ENCODE data around the gene DCAF15. TPM values are rescaled to one million over a fixed set of nuclear protein-coding genes. Genes with fewer than 3 reads are reported as not detected.

The DCAF15 gene
- total and polyA plus RNA-seq, 2 donors (not counting 3 experiments of a cell fraction or from before 2014, with no cell fraction given), result 41.9 to 42.4 TPM

DNA sequence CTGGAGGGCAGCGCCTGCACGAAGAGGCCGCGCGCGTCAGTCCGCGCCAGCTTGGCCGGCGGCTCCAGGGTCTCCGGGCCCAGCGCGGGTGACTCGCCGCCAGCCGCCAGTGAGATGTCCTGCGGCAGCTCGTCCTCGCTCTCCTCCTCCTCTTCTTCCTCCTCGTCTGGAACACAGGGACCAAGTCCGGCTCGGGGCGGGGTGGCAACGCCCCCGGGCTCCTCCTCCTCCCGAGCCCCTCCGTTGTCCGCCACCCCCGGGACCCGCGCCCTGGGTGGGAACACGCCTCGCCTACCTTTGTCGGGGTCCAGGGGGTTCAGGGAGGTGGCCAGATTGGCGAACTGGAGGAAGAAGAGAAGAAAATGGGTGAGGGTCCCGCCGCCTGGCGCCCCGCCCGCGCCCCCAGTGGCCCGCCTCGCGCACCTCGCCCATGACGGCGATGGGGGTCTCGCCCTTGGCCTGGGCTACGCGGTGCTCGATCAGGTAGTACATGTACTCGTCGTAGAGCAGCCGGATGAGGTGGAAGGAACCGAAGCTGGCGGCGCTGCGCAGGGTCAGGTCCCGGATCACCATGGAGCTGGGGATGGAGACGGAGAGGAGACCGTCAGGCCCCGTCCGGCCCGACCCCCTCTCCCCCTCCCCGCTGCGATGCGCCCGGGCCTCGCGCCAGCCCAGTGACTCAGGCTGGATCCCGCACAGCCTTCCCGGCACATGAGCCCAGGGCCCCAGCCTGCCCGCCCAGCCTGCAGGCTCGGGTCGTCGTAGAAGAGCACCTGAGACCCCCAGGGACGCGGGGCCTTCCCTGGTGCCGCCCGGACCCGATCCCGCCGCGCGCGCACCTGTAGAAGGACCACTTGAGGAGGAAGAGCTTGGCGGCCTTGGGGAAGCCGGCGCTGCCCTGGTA, 10.6 kb downstream of the DCAF15 start:
- Histone ChIP-seq H3K9me1 (replicated peaks; ENCODE audit: control insufficient read depth, extremely low read depth, insufficient read depth, low read length) (no peaks in the 10 kb centered on the region), H3K36me3 (ENCODE audit: control insufficient read depth in 2 of 2, extremely low read depth in 1 of 2, insufficient read depth in 2 of 2, low read length in 2 of 2) (peaks cover 11 to 31% of the 10 kb centered on the region in 2 experiments), H3K9me3 (replicated peaks; ENCODE audit: control insufficient read depth, insufficient read depth, low read length) (no peaks in the 10 kb centered on the region), H3K4me1 (ENCODE audit: control insufficient read depth, extremely low read depth, insufficient read depth, low read length) (no peaks in the 10 kb centered on the region), H3K4me3 (replicated peaks in 1 of 3; ENCODE audit: insufficient read depth in 1 of 3, low read depth in 1 of 3, low read length in 3 of 3) (no peak overlapping the region), H3K79me2 (ENCODE audit: control insufficient read depth, insufficient read depth, low read length) (no peaks in the 10 kb centered on the region), H3K4me2 (ENCODE audit: insufficient read depth, low read length) (no peak overlapping the region), H2AFZ (ENCODE audit: low read depth, low read length) (no peak overlapping the region), H3K9ac (replicated peaks; ENCODE audit: extremely low read depth, insufficient read depth, low read length) (no peak overlapping the region), H3K27me3 (ENCODE audit: control insufficient read depth in 2 of 2, insufficient read depth in 2 of 2, low read length in 2 of 2) (no peaks in the 10 kb centered on the region), H4K20me1 (replicated peaks; ENCODE audit: control insufficient read depth, extremely low read depth, insufficient read depth, low read length) (no peaks in the 10 kb centered on the region), H3K27ac (ENCODE audit: insufficient read depth, low read depth, low read length) (no peak overlapping the region)
- CTCF ChIA-PET, result interaction anchor here (2.4 kb wide), 1 partner anchor 69 kb away, joined by 13 read pairs; the partner anchor contains the start of gene IL27RA
- POLR2A ChIA-PET, result no interaction called here
- no TSS peak for BruUV-seq (replicated peaks)
- dilution Hi-C loops (cut with MboI; ENCODE audit: extremely low pct_ligation_motif_present, low sequenced_read_pairs), result no loop called here
- no peak for DNase-seq (ENCODE audit: low read depth, low spot score)
- FAIRE-seq, result no peak
- intact Hi-C loops (cut with micrococcal nuclease), result no loop called here
- no peak for TF ChIP-seq POLR2A (IDR thresholded peaks at IDR 0.05; ENCODE audit: low read depth, low read length)
- TF ChIP-seq, protein P1, sequence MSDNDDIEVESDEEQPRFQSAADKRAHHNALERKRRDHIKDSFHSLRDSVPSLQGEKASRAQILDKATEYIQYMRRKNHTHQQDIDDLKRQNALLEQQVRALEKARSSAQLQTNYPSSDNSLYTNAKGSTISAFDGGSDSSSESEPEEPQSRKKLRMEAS (IDR thresholded peaks at IDR 0.05; ENCODE audit: insufficient read depth, insufficient read length), result no peak
- no peak for TF ChIP-seq GATA2 (IDR thresholded peaks at IDR 0.05; ENCODE audit: insufficient read depth, insufficient read length, low read depth, low read length)
- no peak for TF ChIP-seq CTCF (IDR thresholded peaks at IDR 0.05; ENCODE audit: extremely low read depth in 1 of 2, insufficient read depth in 1 of 2, low read depth in 1 of 2, low read length in 2 of 2)
- TF ChIP-seq MYC (IDR thresholded peaks at IDR 0.05; ENCODE audit: low read depth, low read length), result no peak
- TF ChIP-seq EZH2 (IDR thresholded peaks at IDR 0.05; ENCODE audit: borderline replicate concordance, low read depth, low read length, severe bottlenecking), result no peak
- no peak for TF ChIP-seq POLR2AphosphoS5 (IDR thresholded peaks at IDR 0.05; ENCODE audit: insufficient read depth, low read depth, low read length)
